Calu3 (cell line): ENCODE results near the gene ZNF660. TPM values are rescaled to one million over a fixed set of nuclear protein-coding genes. Genes with fewer than 3 reads are reported as not detected.

ENCODE experiments used
- BruUV-seq: library from RNA; stranded (reverse); fragments of 400-500 nt; replicated peaks from 2 replicates; lab custom pipeline; 2021; lab: Mats Ljungman, UMichigan
- CTCF ChIA-PET: fragments of 300-600 bp; sonication (Branson Sonifier 250); formaldehyde crosslinking; loops from one replicate; lab custom pipeline; 2022; ENCODE audit warnings: antibody characterized with exemption; lab: Charles Lee
- DNase-seq: peaks from one replicate; pipeline ENCODE4 v3.0.0; 2022
- H3K27ac Mint-ChIP-seq: one replicate; pipeline ENCODE4 v1.8.0; 2022; ENCODE audit warnings: mixed read lengths; ENCODE audit not compliant: unreplicated experiment
- H3K27me3 Mint-ChIP-seq: one replicate; pipeline ENCODE4 v1.8.0; 2022; ENCODE audit warnings: mixed read lengths; ENCODE audit not compliant: unreplicated experiment
- H3K36me3 Mint-ChIP-seq: one replicate; pipeline ENCODE4 v1.8.0; 2022; ENCODE audit warnings: mild to moderate bottlenecking, moderate library complexity, mixed read lengths; ENCODE audit not compliant: insufficient read depth, unreplicated experiment
- H3K4me1 Mint-ChIP-seq: one replicate; pipeline ENCODE4 v1.8.0; 2022; ENCODE audit warnings: mild to moderate bottlenecking, low read depth, mixed read lengths; ENCODE audit not compliant: unreplicated experiment
- H3K4me3 Mint-ChIP-seq: one replicate; pipeline ENCODE4 v1.8.0; 2022; ENCODE audit warnings: mild to moderate bottlenecking, low read depth, moderate library complexity, mixed read lengths; ENCODE audit not compliant: unreplicated experiment
- H3K9me3 Mint-ChIP-seq: one replicate; pipeline ENCODE4 v1.8.0; 2022; ENCODE audit warnings: low read depth, mixed read lengths; ENCODE audit not compliant: unreplicated experiment
- intact Hi-C: fragments of 100-400 bp; cut with micrococcal nuclease; formaldehyde crosslinking; loops from one replicate; pipeline ENCODE4 v1.10.0; 2022; ENCODE audit not compliant: unreplicated experiment
- total RNA-seq: library from RNA; stranded (reverse); gene quantifications from 2 replicates; pipeline ENCODE4 v1.2.3, GENCODE V29; 2022
- TF ChIP-seq, protein P1 (sequence below): fragments of 200-600 bp; IDR thresholded peaks from one replicate; pipeline ENCODE4 v1.8.0; 2022; ENCODE audit warnings: antibody characterized with exemption; ENCODE audit not compliant: unreplicated experiment

The ZNF660 gene
- total RNA-seq, 1 experiment from 2014 or later, result 1.4 TPM

DNA sequence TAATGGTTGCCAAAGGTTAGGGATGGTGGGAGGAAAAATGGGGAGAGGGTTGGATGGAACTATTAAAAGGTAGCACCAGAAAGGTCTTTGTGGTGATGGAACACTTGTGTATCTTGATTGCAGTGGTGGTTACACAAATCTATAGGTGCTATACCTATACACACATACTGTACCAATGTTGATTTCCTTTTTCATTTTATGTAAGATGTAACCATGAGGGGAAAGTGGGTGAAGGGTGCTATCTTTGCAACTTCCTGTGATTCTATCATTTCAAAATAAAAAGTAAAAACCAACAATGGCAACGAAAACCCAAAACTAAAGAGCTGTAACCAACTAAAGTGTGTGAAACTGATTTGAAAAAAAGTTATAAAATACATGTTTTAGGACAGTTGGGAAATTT, 63.0 kb downstream of the ZNF660 start:
- TF ChIP-seq, protein P1, sequence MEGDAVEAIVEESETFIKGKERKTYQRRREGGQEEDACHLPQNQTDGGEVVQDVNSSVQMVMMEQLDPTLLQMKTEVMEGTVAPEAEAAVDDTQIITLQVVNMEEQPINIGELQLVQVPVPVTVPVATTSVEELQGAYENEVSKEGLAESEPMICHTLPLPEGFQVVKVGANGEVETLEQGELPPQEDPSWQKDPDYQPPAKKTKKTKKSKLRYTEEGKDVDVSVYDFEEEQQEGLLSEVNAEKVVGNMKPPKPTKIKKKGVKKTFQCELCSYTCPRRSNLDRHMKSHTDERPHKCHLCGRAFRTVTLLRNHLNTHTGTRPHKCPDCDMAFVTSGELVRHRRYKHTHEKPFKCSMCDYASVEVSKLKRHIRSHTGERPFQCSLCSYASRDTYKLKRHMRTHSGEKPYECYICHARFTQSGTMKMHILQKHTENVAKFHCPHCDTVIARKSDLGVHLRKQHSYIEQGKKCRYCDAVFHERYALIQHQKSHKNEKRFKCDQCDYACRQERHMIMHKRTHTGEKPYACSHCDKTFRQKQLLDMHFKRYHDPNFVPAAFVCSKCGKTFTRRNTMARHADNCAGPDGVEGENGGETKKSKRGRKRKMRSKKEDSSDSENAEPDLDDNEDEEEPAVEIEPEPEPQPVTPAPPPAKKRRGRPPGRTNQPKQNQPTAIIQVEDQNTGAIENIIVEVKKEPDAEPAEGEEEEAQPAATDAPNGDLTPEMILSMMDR, result no peak
- Mint-ChIP-seq H3K36me3 (peaks cover 25% of the 10 kb centered on the region), H3K4me3 (peak overlapping the region; percentile 87), H3K27ac (no peak overlapping the region), H3K9me3 (peaks cover 3% of the 10 kb centered on the region), H3K4me1 (no peaks in the 10 kb centered on the region), H3K27me3 (no peaks in the 10 kb centered on the region)
- no TSS peak for BruUV-seq
- no peak for DNase-seq
- CTCF ChIA-PET, result no interaction called here
- intact Hi-C loops, result loop anchor here (2.0 to 5.0 kb wide), 2 partner anchors 23 to 135 kb away; partner anchors contain the start of gene ZNF197

DNA sequence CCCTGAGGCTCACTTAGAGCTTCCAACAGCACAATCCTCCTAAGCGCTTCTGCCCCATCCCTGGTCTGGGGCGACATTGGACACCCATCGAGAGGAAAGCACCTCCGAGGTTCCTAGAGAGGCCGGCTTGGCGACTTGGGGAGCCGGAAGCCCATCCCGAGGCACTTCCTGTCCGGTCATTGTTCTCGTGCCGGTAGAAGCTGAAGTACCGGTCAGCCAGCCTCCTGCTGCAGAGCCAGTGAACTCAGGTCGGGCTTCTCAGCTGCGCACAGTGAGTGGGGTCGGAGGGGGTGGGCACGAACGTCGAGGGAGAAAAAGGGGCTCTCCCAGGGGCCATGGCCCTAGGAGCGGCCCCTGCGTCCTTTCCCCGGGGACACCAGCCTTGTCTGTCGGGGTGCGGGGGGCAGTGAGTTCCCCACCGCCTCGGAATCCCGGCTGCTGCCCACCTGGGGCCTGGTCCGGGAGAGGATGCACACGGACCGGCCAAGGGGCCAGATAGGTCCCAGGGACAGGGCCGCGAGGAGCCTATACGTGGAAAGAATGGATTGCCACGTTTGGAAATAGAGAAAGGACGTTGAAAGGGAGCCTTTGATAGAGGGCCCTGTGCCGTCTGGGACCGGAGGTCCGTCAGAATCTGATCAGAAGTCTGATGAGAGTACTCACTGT, 63.9 kb downstream of the ZNF660 start, which contains the start of gene ZNF35:
Gene ZNF35 (plus strand): TSS at position 169 of the 666 bp plus-strand sequence. CDS start 2,336 bp downstream, outside the sequence.
- BruUV-seq, result TSS peak; percentile 52
- Mint-ChIP-seq H3K4me3 (peak within 1 kb of the TSS; percentile 87), H3K36me3 (peaks cover 22% of the 10 kb centered on the region), H3K27ac (peak within 1 kb of the TSS; percentile 79), H3K9me3 (peaks cover 3% of the 10 kb centered on the region), H3K4me1 (no peaks in the 10 kb centered on the region), H3K27me3 (no peaks in the 10 kb centered on the region)
- intact Hi-C loops, result loop anchor here (2.0 to 5.0 kb wide), 2 partner anchors 24 to 136 kb away; partner anchors contain the start of gene ZNF197
- DNase-seq, result peak; percentile 86
- TF ChIP-seq, protein P1, result no peak
- CTCF ChIA-PET, result interaction anchor here (0.6 kb wide), 2 partner anchors 172 to 326 kb away, joined by 3 read pairs; no protein-coding TSS in a partner anchor

Other genes starting within 250 kb of the ZNF660 start
- 24.3 and 24.9 TPM in 2 replicates for gene TCAIM, start 246.2 kb upstream of the ZNF660 start, total RNA-seq
- 17.3 and 18.8 TPM in 2 replicates for gene ZNF445, start 107.3 kb upstream of the ZNF660 start, total RNA-seq
- gene ZKSCAN7, start 29.8 kb upstream of the ZNF660 start, total RNA-seq, result 0.39 and 0.59 TPM in 2 replicates
- gene ZNF197, start 40.1 kb downstream of the ZNF660 start, total RNA-seq, result 12.0 and 14.0 TPM in 2 replicates
- gene ZNF35, start 63.8 kb downstream of the ZNF660 start, total RNA-seq, result 11.3 and 11.8 TPM in 2 replicates
- 0.99 and 1.8 TPM in 2 replicates for gene ZNF502, start 127.7 kb downstream of the ZNF660 start, total RNA-seq
- 0.61 and 0.71 TPM in 2 replicates for gene ZNF501, start 144.7 kb downstream of the ZNF660 start, total RNA-seq
- 28.8 and 36.9 TPM in 2 replicates for gene KIAA1143, start 176.7 kb downstream of the ZNF660 start, total RNA-seq
- 17.0 and 18.4 TPM in 2 replicates for gene KIF15, start 176.8 kb downstream of the ZNF660 start, total RNA-seq